Effector memory CD4-positive, alpha-beta T cell (primary cell): ENCODE measurements around the gene PBOV1.

Source experiments
- DNase-seq, 3 donors: peaks; one replicate each; pipeline ENCODE4 v3.0.0-alpha.2; 2020
- H3K27ac ChIP-seq: 2 replicates; pipeline ENCODE4 v1.7.0; 2013; ENCODE audit warnings: mild to moderate bottlenecking, low read length, moderate library complexity; ENCODE audit not compliant: insufficient read depth, poor library complexity, severe bottlenecking
- H3K27me3 ChIP-seq: replicated peaks from 2 replicates; pipeline ENCODE4 v1.7.0; 2013; ENCODE audit warnings: mild to moderate bottlenecking, low read length; ENCODE audit not compliant: insufficient read depth, control insufficient read depth, poor library complexity, severe bottlenecking
- H3K36me3 ChIP-seq: 2 replicates; pipeline ENCODE4 v1.7.0; 2013; ENCODE audit warnings: mild to moderate bottlenecking, low read length, moderate library complexity; ENCODE audit not compliant: control insufficient read depth, insufficient read depth
- H3K4me1 ChIP-seq: 2 replicates; pipeline ENCODE4 v1.7.0; 2013; ENCODE audit warnings: low read length, mild to moderate bottlenecking; ENCODE audit not compliant: control insufficient read depth, insufficient read depth, poor library complexity, severe bottlenecking
- H3K4me3 ChIP-seq: 2 replicates; pipeline ENCODE4 v1.7.0; 2013; ENCODE audit warnings: low read length, low read depth, mild to moderate bottlenecking; ENCODE audit not compliant: insufficient read depth, poor library complexity, severe bottlenecking
- H3K9me3 ChIP-seq: 2 replicates; pipeline ENCODE4 v1.7.0; 2013; ENCODE audit warnings: mild to moderate bottlenecking, low read length, moderate library complexity; ENCODE audit not compliant: control insufficient read depth

PBOV1 gene

GRCh38 chr6:138196122-138196738, 22.1 kb downstream of the PBOV1 start:
- Histone ChIP-seq H3K27me3 (no peaks in the 10 kb centered on the region), H3K36me3 (no peaks in the 10 kb centered on the region), H3K27ac (no peak overlapping the region), H3K9me3 (no peaks in the 10 kb centered on the region), H3K4me1 (no peaks in the 10 kb centered on the region), H3K4me3 (no peak overlapping the region)
- DNase-seq: no peak

GRCh38 chr6:138194287-138194686, 24.0 kb downstream of the PBOV1 start:
- no peaks in the 10 kb centered on the region for H3K27me3 ChIP-seq
- H3K4me1 ChIP-seq: no peaks in the 10 kb centered on the region
- no peak for DNase-seq
- no peak overlapping the region for H3K27ac ChIP-seq
- no peak overlapping the region for H3K4me3 ChIP-seq
- no peaks in the 10 kb centered on the region for H3K9me3 ChIP-seq
- no peaks in the 10 kb centered on the region for H3K36me3 ChIP-seq

- no peaks in the 10 kb centered on the region for H3K27me3 ChIP-seq
Observed at GRCh38 chr6:138188278-138188941, 29.9 kb downstream of the PBOV1 start.

GRCh38 chr6:138187156-138187555, 31.1 kb downstream of the PBOV1 start:
- Histone ChIP-seq H3K27ac (no peak overlapping the region), H3K36me3 (no peaks in the 10 kb centered on the region), H3K9me3 (no peaks in the 10 kb centered on the region), H3K4me3 (no peak overlapping the region), H3K27me3 (no peaks in the 10 kb centered on the region), H3K4me1 (no peaks in the 10 kb centered on the region)
- no peak for DNase-seq

More at GRCh38 chr6:138188278-138188941, 29.9 kb downstream of the PBOV1 start:
- Histone ChIP-seq H3K4me3 (no peak overlapping the region), H3K36me3 (no peaks in the 10 kb centered on the region), H3K27ac (no peak overlapping the region), H3K4me1 (no peaks in the 10 kb centered on the region), H3K9me3 (no peaks in the 10 kb centered on the region)
- DNase-seq: no peak

- Histone ChIP-seq H3K36me3 (no peaks in the 10 kb centered on the region), H3K27ac (no peak overlapping the region), H3K9me3 (no peaks in the 10 kb centered on the region), H3K27me3 (no peaks in the 10 kb centered on the region), H3K4me3 (no peak overlapping the region), H3K4me1 (no peaks in the 10 kb centered on the region)
- no peak for DNase-seq
Observed at GRCh38 chr6:138184230-138184629, 34.1 kb downstream of the PBOV1 start.

GRCh38 chr6:138183790-138184134, 34.5 kb downstream of the PBOV1 start:
- Histone ChIP-seq H3K4me3 (no peak overlapping the region), H3K9me3 (no peaks in the 10 kb centered on the region), H3K27me3 (no peaks in the 10 kb centered on the region), H3K4me1 (no peaks in the 10 kb centered on the region), H3K36me3 (no peaks in the 10 kb centered on the region), H3K27ac (no peak overlapping the region)
- no peak for DNase-seq

- no peak for DNase-seq
- H3K4me1 ChIP-seq: no peaks in the 10 kb centered on the region
- no peak overlapping the region for H3K27ac ChIP-seq
- H3K9me3 ChIP-seq: no peaks in the 10 kb centered on the region
- H3K27me3 ChIP-seq: no peaks in the 10 kb centered on the region
- no peaks in the 10 kb centered on the region for H3K36me3 ChIP-seq
- H3K4me3 ChIP-seq: no peak overlapping the region
Observed at GRCh38 chr6:138182939-138183789, 35.1 kb downstream of the PBOV1 start.

- Histone ChIP-seq H3K9me3 (no peaks in the 10 kb centered on the region), H3K4me1 (no peaks in the 10 kb centered on the region), H3K4me3 (no peak overlapping the region), H3K27me3 (no peaks in the 10 kb centered on the region), H3K27ac (no peak overlapping the region), H3K36me3 (no peaks in the 10 kb centered on the region)
- DNase-seq: no peak
Observed at GRCh38 chr6:138176652-138177232, 41.5 kb downstream of the PBOV1 start.

GRCh38 chr6:138175596-138175995, 42.7 kb downstream of the PBOV1 start:
- H3K36me3 ChIP-seq: no peaks in the 10 kb centered on the region

More at GRCh38 chr6:138175596-138175995, 42.7 kb downstream of the PBOV1 start:
- Histone ChIP-seq H3K27ac (no peak overlapping the region), H3K27me3 (peaks cover 3% of the 10 kb centered on the region), H3K4me3 (no peak overlapping the region), H3K9me3 (no peaks in the 10 kb centered on the region), H3K4me1 (no peaks in the 10 kb centered on the region)
- DNase-seq: no peak
